Panc1 (cell line): ENCODE data around the gene NLN. TPM values are rescaled to one million over a fixed set of nuclear protein-coding genes. Genes with fewer than 3 reads are reported as not detected.

Experiments used
- ATAC-seq: fragments of 200-7000 bp; cut with Tn5 transposase; 2 replicates; pipeline ENCODE4 v1.9.1; 2020; ENCODE audit warnings: mild to moderate bottlenecking, moderate library complexity
- BruUV-seq: library from RNA; stranded (reverse); fragments of 400-500 nt; replicated peaks from 2 replicates; lab custom pipeline; 2021; lab: Mats Ljungman, UMichigan
- CTCF ChIA-PET: fragments of 300-600 bp; sonication (Branson Sonifier 250); formaldehyde crosslinking; loops from one replicate; lab custom pipeline; 2022; ENCODE audit warnings: antibody characterized with exemption; lab: Charles Lee
- POLR2A ChIA-PET: fragments of 300-600 bp; sonication (Branson Sonifier 250); formaldehyde crosslinking; loops from one replicate; lab custom pipeline; 2022; ENCODE audit warnings: antibody characterized with exemption; lab: Charles Lee
- DNase-seq: peaks from one replicate; pipeline ENCODE4 v3.0.0-alpha.2; 2010; ENCODE audit warnings: low read depth, low spot score
- H3K27ac ChIP-seq: 2 replicates; pipeline ENCODE4 v1.5.1; 2011; ENCODE audit warnings: mild to moderate bottlenecking, low read length, inconsistent platforms
- H3K27me3 ChIP-seq: fragments of 200-500 bp; sonication (Bioruptor generic); 2 replicates; pipeline ENCODE4 v1.6.0; 2014; ENCODE audit warnings: low read length, inconsistent platforms; ENCODE audit not compliant: control insufficient read depth, insufficient read depth
- H3K36me3 ChIP-seq: fragments of 200-500 bp; sonication (Bioruptor generic); 2 replicates; pipeline ENCODE4 v1.5.1; 2014; ENCODE audit warnings: inconsistent platforms, mild to moderate bottlenecking, low read length, moderate library complexity; ENCODE audit not compliant: control insufficient read depth, insufficient read depth
- H3K4me1 ChIP-seq: 2 replicates; pipeline ENCODE4 v1.5.1; 2011; ENCODE audit warnings: inconsistent platforms, mild to moderate bottlenecking, low read length, moderate library complexity; ENCODE audit not compliant: control insufficient read depth, insufficient read depth
- H3K4me3 ChIP-seq, 2 experiments: 2 replicates each; pipeline ENCODE4 v1.5.1; 2011 to 2012; ENCODE audit warnings: low read depth in 2 of 2, low read length in 2 of 2, mild to moderate bottlenecking in 2 of 2, inconsistent platforms in 1 of 2, moderate library complexity in 1 of 2
- H3K9me3 ChIP-seq: fragments of 200-500 bp; sonication (Bioruptor generic); 2 replicates; pipeline ENCODE4 v1.5.1; 2014; ENCODE audit warnings: low read depth, mild to moderate bottlenecking, inconsistent platforms, low read length, moderate library complexity; ENCODE audit not compliant: control insufficient read depth, insufficient read depth
- POLR2AphosphoS5 ChIP-seq: IDR thresholded peaks from 2 replicates; pipeline ENCODE4 v1.6.1; 2012; ENCODE audit warnings: mild to moderate bottlenecking, low read depth, low read length, moderate library complexity
- SIN3A ChIP-seq: IDR thresholded peaks from 2 replicates; pipeline ENCODE4 v1.6.1; 2012; ENCODE audit warnings: low read depth, mild to moderate bottlenecking, low read length, moderate library complexity, borderline replicate concordance; ENCODE audit not compliant: insufficient read depth
- TCF7L2 ChIP-seq: IDR thresholded peaks from 2 replicates; pipeline ENCODE4 v1.6.1; 2011; ENCODE audit warnings: mild to moderate bottlenecking, low read depth, low read length, inconsistent platforms
- in situ Hi-C: cut with HindIII; loops from 2 replicates; pipeline ENCODE4 v1.10.0; 2016; ENCODE audit warnings: low sequenced_read_pairs, low pct_unique_long_range_greater_than_20kb
- intact Hi-C: fragments of 100-400 bp; cut with micrococcal nuclease; formaldehyde crosslinking; loops from one replicate; pipeline ENCODE4 v1.10.0; 2022; ENCODE audit not compliant: unreplicated experiment
- total RNA-seq: library from RNA; stranded (reverse); gene quantifications from one replicate; pipeline ENCODE4 v1.2.1, GENCODE V29; 2021; ENCODE audit not compliant: unreplicated experiment
- TF ChIP-seq, protein P1 (sequence below), 2 experiments: IDR thresholded peaks; 2 replicates each; pipeline ENCODE4 v1.6.1; 2011 to 2012; ENCODE audit warnings: low read depth in 2 of 2, control low read depth in 1 of 2, low read length in 1 of 2, mild to moderate bottlenecking in 1 of 2, moderate library complexity in 1 of 2; ENCODE audit not compliant: insufficient read depth in 1 of 2
- TF ChIP-seq, protein P2 (sequence below): fragments of 450-650 bp; IDR thresholded peaks from 2 replicates; pipeline ENCODE4 v1.5.1; 2017; ENCODE audit warnings: mild to moderate bottlenecking

The NLN gene
- total RNA-seq, 1 experiment from 2014 or later, result 51.8 TPM

DNA sequence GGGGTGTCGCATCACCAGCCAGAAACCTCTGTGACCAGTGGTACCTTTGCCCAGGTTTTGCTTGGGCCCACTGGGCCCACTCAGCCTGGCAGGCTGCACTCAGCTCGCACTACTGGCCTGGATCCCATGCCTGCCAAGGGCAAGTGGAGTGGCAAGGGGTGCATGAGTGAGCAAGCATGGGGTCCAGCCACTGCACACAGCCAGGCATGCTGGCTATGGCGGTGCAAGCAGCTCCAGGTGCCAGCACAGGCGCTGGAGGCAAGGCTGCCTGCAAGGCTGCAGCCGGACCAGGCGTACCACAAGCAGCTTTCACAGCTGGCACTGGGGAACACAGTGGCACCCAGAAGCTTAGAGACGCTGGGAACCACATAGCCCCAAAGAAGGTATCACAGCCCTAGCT is 80.1 kb downstream of the NLN start:
- Histone ChIP-seq H3K27me3 (no peaks in the 10 kb centered on the region), H3K27ac (no peak overlapping the region), H3K9me3 (no peaks in the 10 kb centered on the region; the same call in 1 of the 2 replicates), H3K4me3 (no peak overlapping the region), H3K36me3 (no peaks in the 10 kb centered on the region), H3K4me1 (no peaks in the 10 kb centered on the region)
- in situ Hi-C loops, result no loop called here
- BruUV-seq, result no TSS peak
- POLR2A ChIA-PET, result no interaction called here
- DNase-seq (no peak), ATAC-seq (no peak)
- CTCF ChIA-PET, result interaction anchor here (0.6 kb wide), 1 partner anchor 298 kb away, joined by 5 read pairs; no protein-coding TSS in a partner anchor
- TF ChIP-seq TCF7L2 (no peak), POLR2AphosphoS5 (no peak), SIN3A (no peak)
- TF ChIP-seq, protein P1, sequence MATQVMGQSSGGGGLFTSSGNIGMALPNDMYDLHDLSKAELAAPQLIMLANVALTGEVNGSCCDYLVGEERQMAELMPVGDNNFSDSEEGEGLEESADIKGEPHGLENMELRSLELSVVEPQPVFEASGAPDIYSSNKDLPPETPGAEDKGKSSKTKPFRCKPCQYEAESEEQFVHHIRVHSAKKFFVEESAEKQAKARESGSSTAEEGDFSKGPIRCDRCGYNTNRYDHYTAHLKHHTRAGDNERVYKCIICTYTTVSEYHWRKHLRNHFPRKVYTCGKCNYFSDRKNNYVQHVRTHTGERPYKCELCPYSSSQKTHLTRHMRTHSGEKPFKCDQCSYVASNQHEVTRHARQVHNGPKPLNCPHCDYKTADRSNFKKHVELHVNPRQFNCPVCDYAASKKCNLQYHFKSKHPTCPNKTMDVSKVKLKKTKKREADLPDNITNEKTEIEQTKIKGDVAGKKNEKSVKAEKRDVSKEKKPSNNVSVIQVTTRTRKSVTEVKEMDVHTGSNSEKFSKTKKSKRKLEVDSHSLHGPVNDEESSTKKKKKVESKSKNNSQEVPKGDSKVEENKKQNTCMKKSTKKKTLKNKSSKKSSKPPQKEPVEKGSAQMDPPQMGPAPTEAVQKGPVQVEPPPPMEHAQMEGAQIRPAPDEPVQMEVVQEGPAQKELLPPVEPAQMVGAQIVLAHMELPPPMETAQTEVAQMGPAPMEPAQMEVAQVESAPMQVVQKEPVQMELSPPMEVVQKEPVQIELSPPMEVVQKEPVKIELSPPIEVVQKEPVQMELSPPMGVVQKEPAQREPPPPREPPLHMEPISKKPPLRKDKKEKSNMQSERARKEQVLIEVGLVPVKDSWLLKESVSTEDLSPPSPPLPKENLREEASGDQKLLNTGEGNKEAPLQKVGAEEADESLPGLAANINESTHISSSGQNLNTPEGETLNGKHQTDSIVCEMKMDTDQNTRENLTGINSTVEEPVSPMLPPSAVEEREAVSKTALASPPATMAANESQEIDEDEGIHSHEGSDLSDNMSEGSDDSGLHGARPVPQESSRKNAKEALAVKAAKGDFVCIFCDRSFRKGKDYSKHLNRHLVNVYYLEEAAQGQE (IDR thresholded peaks at IDR 0.05; ENCODE audit: insufficient read depth in 1 of 2, low read depth in 2 of 2, low read length in 1 of 2), result no peak
- TF ChIP-seq, protein P2, sequence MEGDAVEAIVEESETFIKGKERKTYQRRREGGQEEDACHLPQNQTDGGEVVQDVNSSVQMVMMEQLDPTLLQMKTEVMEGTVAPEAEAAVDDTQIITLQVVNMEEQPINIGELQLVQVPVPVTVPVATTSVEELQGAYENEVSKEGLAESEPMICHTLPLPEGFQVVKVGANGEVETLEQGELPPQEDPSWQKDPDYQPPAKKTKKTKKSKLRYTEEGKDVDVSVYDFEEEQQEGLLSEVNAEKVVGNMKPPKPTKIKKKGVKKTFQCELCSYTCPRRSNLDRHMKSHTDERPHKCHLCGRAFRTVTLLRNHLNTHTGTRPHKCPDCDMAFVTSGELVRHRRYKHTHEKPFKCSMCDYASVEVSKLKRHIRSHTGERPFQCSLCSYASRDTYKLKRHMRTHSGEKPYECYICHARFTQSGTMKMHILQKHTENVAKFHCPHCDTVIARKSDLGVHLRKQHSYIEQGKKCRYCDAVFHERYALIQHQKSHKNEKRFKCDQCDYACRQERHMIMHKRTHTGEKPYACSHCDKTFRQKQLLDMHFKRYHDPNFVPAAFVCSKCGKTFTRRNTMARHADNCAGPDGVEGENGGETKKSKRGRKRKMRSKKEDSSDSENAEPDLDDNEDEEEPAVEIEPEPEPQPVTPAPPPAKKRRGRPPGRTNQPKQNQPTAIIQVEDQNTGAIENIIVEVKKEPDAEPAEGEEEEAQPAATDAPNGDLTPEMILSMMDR, result no peak
- intact Hi-C loops, result no loop called here

DNA sequence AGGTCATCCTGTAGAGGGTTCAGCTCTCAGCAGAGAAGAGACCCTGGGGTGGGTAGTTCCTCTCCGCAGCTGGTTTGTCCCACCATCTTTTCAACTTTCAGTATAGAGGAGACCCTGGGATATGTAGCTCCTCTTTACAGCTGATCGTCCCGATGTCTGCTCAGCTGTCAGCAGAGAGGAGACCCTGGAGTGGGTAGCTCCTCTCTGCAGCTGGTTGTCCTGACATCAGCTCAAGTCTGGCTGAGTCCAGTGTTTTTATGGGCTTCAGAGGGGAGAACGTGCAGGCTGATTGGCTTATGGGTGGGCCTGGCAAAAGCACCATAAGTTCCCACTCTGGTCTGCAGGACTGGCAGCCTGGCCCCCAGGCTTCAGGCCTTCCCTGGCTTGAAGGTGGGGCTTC is 80.8 kb downstream of the NLN start:
- ATAC-seq, result no peak
- POLR2A ChIA-PET, result no interaction called here
- no peaks in the 10 kb centered on the region; the same call in 1 of the 2 replicates for H3K9me3 ChIP-seq
- intact Hi-C loops (no loop called here), in situ Hi-C loops (no loop called here)
- no peak for TF ChIP-seq SIN3A
- TF ChIP-seq, protein P2, result no peak
- TF ChIP-seq POLR2AphosphoS5, result no peak
- TF ChIP-seq, protein P1 (IDR thresholded peaks at IDR 0.05; ENCODE audit: insufficient read depth in 1 of 2, low read depth in 2 of 2, low read length in 1 of 2), result no peak
- no peak for TF ChIP-seq TCF7L2
- DNase-seq, result no peak
- no TSS peak for BruUV-seq
- no peak overlapping the region for H3K27ac ChIP-seq
- no peaks in the 10 kb centered on the region for H3K27me3 ChIP-seq
- no peaks in the 10 kb centered on the region for H3K4me1 ChIP-seq
- CTCF ChIA-PET, result interaction anchor here (0.6 kb wide), 1 partner anchor 298 kb away, joined by 5 read pairs; no protein-coding TSS in a partner anchor
- no peak overlapping the region for H3K4me3 ChIP-seq
- no peaks in the 10 kb centered on the region for H3K36me3 ChIP-seq
